ENCODE results near the gene OR5H15. TPM values are rescaled to one million over a fixed set of nuclear protein-coding genes. Genes with fewer than 3 reads are reported as not detected.

OR5H15 gene
- total RNA-seq, 1 experiment from 2014 or later, result not detected

- ChIA-PET POLR2A (no interaction called here), RAD21 (ENCODE audit: low non-redundant PET in 1 of 2, low total read pairs in 2 of 2, uncharacterized antibody in 2 of 2, unreplicated experiment in 2 of 2) (no interaction called here), CTCF (no interaction called here)
- H3K79me2 ChIP-seq (ENCODE audit: insufficient read depth, low read length), result no peaks in the 10 kb centered on the region
- H3K27ac ChIP-seq (ENCODE audit: low read depth, low read length), result no peak overlapping the region
- H4K20me1 ChIP-seq (ENCODE audit: insufficient read depth), result no peaks in the 10 kb centered on the region
- no peak for DNase-seq (ENCODE audit: low read depth, low spot score)
- ATAC-seq, result no peak
- intact Hi-C loops (cut with micrococcal nuclease), result no loop called here
- no peak overlapping the region for H3K9ac ChIP-seq (ENCODE audit: low read length)
- BruUV-seq (replicated peaks), result no TSS peak
- H3K9me2 ChIP-seq (ENCODE audit: insufficient read depth), result no peaks in the 10 kb centered on the region
- H2AFZ ChIP-seq (ENCODE audit: low read depth, low read length, poor library complexity, severe bottlenecking), result no peak overlapping the region
- no peaks in the 10 kb centered on the region for H3K36me3 ChIP-seq (ENCODE audit: control insufficient read depth in 1 of 2, insufficient read depth in 2 of 2, low read length in 2 of 2)
- TF ChIP-seq ZFX (IDR thresholded peaks at IDR 0.05) (no peak), YY1 (IDR thresholded peaks at IDR 0.05; ENCODE audit: extremely low read depth, insufficient replicate concordance, low read depth, low read length) (no peak), ELF1 (IDR thresholded peaks at IDR 0.05; ENCODE audit: borderline replicate concordance, low read depth) (no peak), TCF7L2 (IDR thresholded peaks at IDR 0.05; ENCODE audit: borderline replicate concordance, extremely low read depth, insufficient read depth, insufficient read length) (no peak), FOSL1 (IDR thresholded peaks at IDR 0.05; ENCODE audit: low read depth) (no peak), POLR2A (IDR thresholded peaks at IDR 0.05; ENCODE audit: borderline replicate concordance, extremely low read depth, insufficient read depth, insufficient read length) (no peak), SIN3A (IDR thresholded peaks at IDR 0.05; ENCODE audit: low read depth) (no peak), JUND (IDR thresholded peaks at IDR 0.05) (no peak)
- TF ChIP-seq, protein P1, sequence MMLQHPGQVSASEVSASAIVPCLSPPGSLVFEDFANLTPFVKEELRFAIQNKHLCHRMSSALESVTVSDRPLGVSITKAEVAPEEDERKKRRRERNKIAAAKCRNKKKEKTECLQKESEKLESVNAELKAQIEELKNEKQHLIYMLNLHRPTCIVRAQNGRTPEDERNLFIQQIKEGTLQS (IDR thresholded peaks at IDR 0.05), result no peak
- H3K4me1 ChIP-seq (ENCODE audit: control insufficient read depth in 1 of 2, insufficient read depth in 2 of 2, low read length in 2 of 2), result peaks cover 0 to 9% of the 10 kb centered on the region in 2 experiments; a peak in 2 of 4 replicates
- H3K4me3 ChIP-seq (replicated peaks in 1 of 2; ENCODE audit: low read depth in 1 of 2, low read length in 2 of 2), result no peak overlapping the region
- H3K27me3 ChIP-seq (ENCODE audit: insufficient read depth, low read length), result no peaks in the 10 kb centered on the region
- H3K9me3 ChIP-seq (ENCODE audit: control insufficient read depth in 1 of 2, insufficient read depth in 1 of 2, low read depth in 1 of 2, low read length in 2 of 2), result no peaks in the 10 kb centered on the region
- peak overlapping the region; percentile 34; the same call in 1 of the 2 replicates for H3K4me2 ChIP-seq (ENCODE audit: low read length)
Measured at GRCh38 chr3:98199020-98199419, 32.5 kb downstream of the OR5H15 start.

DNA sequence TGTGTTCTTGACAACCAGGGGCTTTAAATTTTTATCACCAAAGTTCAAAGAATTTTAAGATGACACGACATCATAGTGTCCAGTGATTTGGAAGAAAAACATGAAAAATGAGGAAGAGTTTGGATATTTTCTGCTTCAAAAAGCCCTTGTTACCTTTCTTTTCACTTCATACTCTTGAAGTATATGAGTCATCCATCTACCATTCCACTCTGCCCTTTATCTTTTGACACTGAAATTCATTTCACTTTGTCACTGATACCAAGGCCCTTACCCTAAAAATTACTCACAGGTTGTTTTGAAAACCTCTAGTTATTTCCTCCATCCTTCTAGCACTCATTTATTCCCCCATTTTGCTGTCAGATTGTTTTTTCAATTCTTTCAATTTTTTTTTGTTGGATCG lies 42.7 kb downstream of the OR5H15 start:
- CTCF ChIA-PET, result no interaction called here

More for the DNA sequence above, 42.7 kb downstream of the OR5H15 start:
- no peaks in the 10 kb centered on the region for H3K9me3 ChIP-seq (ENCODE audit: control insufficient read depth in 1 of 2, insufficient read depth in 1 of 2, low read depth in 1 of 2, low read length in 2 of 2)
- no peak overlapping the region for H3K27ac ChIP-seq (ENCODE audit: low read depth, low read length)
- H3K4me2 ChIP-seq (ENCODE audit: low read length), result peak overlapping the region; percentile 26
- H3K79me2 ChIP-seq (ENCODE audit: insufficient read depth, low read length), result no peaks in the 10 kb centered on the region
- peaks cover 0 to 11% of the 10 kb centered on the region in 2 experiments; a peak in 2 of 4 replicates for H3K4me1 ChIP-seq (ENCODE audit: control insufficient read depth in 1 of 2, insufficient read depth in 2 of 2, low read length in 2 of 2)
- RAD21 ChIA-PET (ENCODE audit: low non-redundant PET in 1 of 2, low total read pairs in 2 of 2, uncharacterized antibody in 2 of 2, unreplicated experiment in 2 of 2), result no interaction called here
- peak; percentile 54 for ATAC-seq
- peak; percentile 10 for DNase-seq (ENCODE audit: low read depth, low spot score)
- no peaks in the 10 kb centered on the region for H3K9me2 ChIP-seq (ENCODE audit: insufficient read depth)
- POLR2A ChIA-PET, result no interaction called here
- TF ChIP-seq, protein P2, sequence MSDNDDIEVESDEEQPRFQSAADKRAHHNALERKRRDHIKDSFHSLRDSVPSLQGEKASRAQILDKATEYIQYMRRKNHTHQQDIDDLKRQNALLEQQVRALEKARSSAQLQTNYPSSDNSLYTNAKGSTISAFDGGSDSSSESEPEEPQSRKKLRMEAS (IDR thresholded peaks at IDR 0.05), result no peak
- 0 out of 2 replicates have a peak, but pooled peaks have one; percentile 16 for TF ChIP-seq JUND (IDR thresholded peaks at IDR 0.05)
- TF ChIP-seq FOSL1 (IDR thresholded peaks at IDR 0.05; ENCODE audit: low read depth), result peak; percentile 9; the same call in 1 of the 2 replicates
- TF ChIP-seq SRF (IDR thresholded peaks at IDR 0.05; ENCODE audit: low read depth), result no peak
- H3K27me3 ChIP-seq (ENCODE audit: insufficient read depth, low read length), result no peaks in the 10 kb centered on the region
- no peaks in the 10 kb centered on the region for H3K36me3 ChIP-seq (ENCODE audit: control insufficient read depth in 1 of 2, insufficient read depth in 2 of 2, low read length in 2 of 2)
- intact Hi-C loops (cut with micrococcal nuclease), result no loop called here
- BruUV-seq (replicated peaks), result no TSS peak
- no peak overlapping the region for H3K9ac ChIP-seq (ENCODE audit: low read length)
- no peaks in the 10 kb centered on the region for H4K20me1 ChIP-seq (ENCODE audit: insufficient read depth)
- no peak overlapping the region for H2AFZ ChIP-seq (ENCODE audit: low read depth, low read length, poor library complexity, severe bottlenecking)
- no peak overlapping the region for H3K4me3 ChIP-seq (replicated peaks in 1 of 2; ENCODE audit: low read depth in 1 of 2, low read length in 2 of 2)

All from HCT116 (cell line).